NCI-H2196 (cell line): ENCODE data around the gene PADI1.

Experiments used
- DNase-seq: peaks from one replicate; lab custom pipeline; 2025; ENCODE audit not compliant: unreplicated experiment; lab: John Stamatoyannopoulos, UW

The PADI1 gene

DNA sequence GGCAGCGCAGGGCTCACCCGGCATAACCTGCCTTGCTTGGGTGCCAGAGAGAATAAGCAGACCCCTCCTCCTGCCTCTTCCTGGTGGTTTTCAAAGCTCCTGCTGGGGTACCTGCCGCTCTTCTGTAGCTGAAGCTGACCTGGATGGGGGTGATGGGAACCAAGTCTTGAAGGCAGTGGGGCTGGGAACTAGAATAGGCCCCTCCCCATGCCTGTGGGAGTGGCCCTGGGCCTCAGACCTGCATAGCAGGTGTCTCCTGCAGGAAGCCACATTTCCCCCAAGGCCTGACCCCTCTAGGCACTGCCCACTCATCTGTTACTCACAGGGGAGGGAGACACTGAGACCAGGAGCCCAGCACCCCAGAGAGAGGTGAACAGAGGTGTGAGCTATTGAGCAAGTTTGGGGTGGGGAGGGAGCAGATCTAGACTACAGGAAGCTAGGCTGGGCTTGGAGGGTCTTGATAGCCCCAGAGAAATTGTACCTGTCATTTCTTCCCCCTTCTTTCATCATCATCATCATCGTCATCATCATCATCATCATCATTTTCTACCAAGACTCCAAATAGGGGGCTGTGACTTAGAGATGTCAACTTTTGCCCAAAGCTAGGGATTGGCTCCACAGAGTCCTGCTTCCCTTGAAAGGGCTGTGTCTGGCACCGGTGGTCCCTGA, 10.1 kb downstream of the PADI1 start:
- no peak for DNase-seq

DNA sequence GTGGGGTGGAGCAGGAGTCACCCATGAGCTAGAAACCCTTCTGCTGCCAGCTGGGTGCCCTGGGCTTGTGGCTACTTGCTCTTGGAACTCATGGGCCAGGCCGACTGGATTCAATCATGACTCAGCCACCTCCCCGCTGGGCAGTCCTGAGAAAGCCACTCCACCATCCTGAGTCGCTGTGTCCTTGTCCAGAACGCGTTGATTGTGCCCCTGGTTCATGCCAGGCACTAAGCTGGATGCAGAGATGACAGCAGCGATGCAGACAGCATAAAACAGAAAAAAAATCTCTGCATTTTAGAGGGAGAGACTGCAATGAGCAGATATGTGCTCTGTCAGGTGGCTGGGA, 10.6 kb downstream of the PADI1 start:
- DNase-seq, result no peak

- no peak for DNase-seq
Observed at GRCh38 chr1:17216078-17216477, 11.2 kb downstream of the PADI1 start.

DNA sequence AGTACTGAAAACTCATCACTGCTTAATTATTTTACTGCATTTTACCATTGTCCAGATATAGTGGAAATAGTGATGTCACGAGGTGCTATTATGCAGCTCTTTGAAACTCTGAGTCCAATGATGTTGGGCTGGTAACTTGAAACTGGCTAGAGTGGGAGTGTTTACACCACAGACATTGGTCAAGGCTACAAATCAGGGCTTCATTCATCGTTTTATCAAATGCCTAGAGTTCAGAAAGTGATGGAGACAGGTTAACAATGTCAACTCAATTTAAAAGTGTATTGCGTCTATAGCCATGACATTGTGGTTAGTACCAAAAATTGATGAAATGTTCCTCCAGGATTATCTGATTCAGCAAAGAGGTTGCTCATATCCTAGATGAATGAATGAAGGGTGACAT, 12.7 kb downstream of the PADI1 start:
- no peak for DNase-seq

DNA sequence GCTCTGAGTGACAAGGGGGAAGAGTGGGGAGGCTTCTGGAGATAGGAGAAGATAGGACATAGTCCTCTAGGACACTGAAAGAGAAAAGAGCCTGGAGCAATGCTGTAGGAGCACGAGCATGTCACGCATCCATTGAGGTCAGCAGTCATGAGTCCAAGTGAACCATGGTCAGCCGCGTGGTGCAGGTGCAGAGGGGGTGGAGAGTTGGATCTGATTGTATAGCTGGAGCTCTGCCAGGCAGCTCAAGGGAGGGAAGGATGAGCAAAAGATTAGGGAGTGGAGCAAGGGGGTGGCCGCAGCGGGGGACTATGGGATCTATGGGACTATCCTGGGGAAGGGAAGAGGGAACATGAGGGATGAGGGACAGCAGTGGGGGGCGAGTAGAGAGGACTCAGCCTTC, 14.0 kb downstream of the PADI1 start:
- DNase-seq, result peak; percentile 52

GRCh38 chr1:17220287-17220686, 15.4 kb downstream of the PADI1 start:
- DNase-seq, result no peak

DNA sequence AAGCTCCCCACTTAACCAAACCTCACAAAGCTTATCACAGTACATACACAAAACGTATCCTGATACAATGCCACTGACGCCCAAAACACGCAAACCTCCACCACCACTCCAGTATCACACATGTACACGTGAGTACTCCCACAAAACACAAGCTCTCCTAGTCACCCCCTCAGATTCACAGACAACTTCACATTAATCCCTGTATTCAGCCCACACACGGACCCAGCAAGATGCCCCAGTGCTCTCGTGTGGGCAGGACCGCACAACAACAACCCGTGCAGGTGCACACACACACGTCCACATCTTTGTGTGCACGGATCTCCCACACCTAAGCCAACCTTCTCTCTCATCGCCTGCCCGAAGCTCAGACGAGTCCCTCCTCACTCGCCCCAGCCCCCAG, 17.6 kb downstream of the PADI1 start:
- DNase-seq, result no peak

- DNase-seq, result no peak
Observed at GRCh38 chr1:17224434-17224833, 19.5 kb downstream of the PADI1 start.

GRCh38 chr1:17225140-17225539, 20.2 kb downstream of the PADI1 start:
- DNase-seq, result no peak

DNA sequence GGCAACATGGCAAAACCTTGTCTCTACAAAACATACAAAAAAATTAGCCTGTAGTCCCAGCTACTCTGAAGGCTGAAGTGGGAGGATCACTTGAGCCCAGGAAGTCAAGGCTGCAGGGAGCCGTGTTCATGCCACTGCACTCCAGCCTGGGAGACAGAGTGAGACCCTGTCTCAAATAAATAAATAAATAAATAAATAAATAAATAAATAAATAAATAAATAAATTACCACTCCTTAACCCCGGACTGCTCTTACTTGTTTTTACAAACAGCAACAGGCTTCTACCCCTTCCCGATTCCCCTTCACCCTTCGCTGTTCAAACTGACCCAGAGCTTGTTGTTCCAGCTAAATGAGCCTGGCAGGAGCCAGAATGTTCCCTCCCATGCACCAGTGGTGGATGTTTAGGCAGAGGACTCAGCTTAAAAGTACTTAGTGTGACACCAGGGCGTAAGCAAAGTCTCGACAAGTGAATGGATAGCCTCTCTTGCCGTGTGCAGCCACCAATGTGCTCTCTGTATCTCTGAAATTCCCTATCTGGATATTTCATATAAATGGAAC, 22.5 kb downstream of the PADI1 start:
- no peak for DNase-seq

- no peak for DNase-seq
Observed at GRCh38 chr1:17228619-17229018, 23.7 kb downstream of the PADI1 start.

- no peak for DNase-seq
Observed at GRCh38 chr1:17229379-17229778, 24.5 kb downstream of the PADI1 start.

DNA sequence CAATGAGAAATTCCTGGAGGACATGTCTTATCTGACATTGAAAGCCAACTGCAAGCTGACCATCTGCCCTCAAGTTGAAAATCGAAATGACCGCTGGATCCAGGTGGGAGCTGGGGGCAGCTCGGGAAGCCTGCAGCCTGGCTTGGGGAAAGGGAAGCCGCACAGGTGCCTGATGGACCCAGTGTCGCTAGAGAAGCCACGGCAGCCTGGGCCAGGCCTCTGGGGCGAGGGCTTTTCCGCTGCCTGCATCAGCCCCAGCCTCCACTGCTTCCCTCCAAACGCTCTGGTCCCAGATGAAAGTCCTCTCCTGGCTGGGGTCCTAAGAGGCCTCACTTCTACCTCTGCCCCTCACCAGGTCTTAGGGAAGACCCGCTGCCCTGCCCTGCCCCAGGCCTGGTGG, 25.2 kb downstream of the PADI1 start:
- no peak for DNase-seq

DNA sequence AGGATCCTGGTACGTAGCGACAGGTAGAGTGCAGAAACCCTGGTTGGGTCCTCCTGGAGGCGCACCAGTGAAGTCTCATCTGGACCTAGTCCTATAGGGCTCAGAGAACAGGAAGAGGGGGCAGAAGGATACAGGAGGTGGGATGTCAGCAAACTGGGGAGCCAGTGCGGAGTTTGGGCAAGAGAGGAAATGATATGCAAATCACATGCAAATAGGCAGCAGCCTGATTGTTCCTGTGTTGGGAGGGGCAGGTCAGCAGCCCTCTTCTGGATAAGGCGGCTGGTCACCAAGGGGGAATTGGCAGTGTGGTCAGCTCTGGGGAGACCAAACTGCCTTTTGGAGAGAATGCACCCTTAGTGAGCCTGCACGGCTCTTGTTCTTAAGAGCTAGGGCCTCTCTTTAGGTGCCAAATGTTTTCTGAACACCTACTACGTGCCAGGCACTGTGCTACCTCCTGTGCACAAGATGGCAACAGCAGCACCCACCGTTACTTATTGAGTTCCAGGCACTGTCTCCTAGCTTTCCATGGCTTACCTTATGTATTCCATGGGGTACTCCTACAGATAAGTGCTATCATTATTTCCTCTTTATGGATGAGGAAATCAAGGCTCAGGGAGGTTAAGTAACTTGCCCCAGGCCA, 25.9 kb downstream of the PADI1 start:
- no peak for DNase-seq

DNA sequence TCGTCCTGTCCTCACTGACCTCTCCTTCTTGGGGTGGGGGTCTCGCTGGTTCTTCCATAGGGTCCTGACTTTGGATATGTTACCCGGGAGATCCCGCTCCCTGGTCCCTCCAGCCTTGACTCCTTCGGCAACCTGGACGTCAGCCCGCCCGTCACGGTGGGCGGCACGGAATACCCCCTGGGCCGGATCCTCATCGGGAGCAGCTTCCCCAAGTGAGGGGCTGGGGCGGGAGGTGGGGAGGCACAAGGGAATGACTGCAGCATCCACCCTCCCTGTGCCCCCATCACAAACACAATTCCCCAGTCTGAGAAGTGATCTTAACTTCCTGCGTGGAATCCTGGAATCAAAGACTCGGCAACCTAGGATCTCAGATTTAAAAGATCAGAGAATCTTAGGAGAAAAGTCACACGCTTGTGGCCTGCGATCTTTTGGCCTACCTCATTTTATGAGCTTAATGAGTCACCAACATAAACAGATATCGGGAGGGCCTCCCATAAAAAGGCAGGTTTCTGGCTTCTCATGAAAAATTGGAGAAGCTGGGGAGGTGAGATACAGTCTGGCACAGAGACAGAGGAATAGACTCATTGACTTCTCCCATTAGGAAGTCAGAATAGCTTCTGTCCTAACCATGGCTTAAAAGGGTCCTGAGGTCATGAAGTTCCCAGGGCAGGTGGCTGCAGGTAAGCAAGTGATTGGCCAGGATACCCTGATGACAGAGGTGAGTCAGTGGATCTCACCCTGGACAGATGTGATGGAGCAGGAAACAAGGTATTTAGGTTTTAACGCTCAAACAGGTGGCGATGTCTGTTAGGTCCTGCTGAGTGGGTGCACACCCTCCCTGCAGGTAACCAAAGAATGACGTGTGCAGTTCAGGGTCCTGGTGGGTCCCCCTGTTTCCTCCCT, 28.1 kb downstream of the PADI1 start:
- peak; percentile 79 for DNase-seq

DNA sequence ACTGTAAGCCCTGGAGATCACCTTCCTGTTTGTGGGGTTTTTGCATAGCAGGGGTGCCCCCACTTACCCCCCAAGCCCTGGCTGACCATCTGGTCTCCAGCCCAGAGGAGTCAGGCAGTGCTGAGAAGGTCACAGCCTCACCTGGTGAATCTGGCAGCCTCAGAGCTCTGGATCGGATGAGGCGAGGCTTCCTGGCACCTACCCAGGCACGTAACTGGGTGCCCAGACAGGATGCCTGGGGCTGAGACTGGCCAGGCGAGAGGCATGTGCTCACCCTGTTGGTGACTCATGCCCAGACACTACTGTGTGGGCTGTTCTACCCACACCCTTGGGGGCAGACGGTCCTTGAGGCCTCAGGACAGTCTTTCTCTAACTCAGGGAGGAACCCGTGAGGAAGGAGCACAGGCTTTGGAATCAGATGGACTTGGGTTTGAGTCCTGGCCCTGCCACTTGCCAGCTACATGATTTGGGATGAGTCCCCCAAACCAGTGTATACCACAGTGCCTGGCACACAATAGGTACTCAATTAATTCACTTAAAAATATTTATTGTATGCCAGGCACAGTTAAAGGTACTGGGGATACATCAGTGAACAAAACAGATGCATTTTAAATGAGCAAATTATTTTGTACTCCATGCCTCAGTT, 28.9 kb downstream of the PADI1 start:
- peak; percentile 95 for DNase-seq

DNA sequence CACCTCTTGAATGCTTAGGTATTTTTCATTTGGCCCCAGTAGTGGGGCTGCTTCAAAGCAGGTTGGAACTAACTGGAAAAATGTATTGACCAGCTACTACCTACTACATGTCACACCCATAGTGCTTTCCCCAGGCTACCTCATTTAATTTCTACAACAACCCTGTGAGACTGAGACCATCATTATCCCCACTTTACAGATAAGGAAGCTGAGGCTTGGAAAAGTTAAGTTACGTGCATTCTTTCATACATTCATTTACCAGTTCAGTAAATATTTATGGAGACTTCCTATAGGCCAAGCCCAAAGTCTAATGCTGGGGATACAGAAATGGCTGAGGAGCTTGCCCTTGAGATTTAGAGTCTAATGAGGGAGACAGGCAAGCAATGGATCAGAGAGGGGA, 29.5 kb downstream of the PADI1 start:
- DNase-seq, result no peak

- DNase-seq, result no peak
Observed at GRCh38 chr1:17235135-17235885, 30.4 kb downstream of the PADI1 start.

- DNase-seq, result peak; percentile 96
Observed at GRCh38 chr1:17236779-17237560, 32.0 kb downstream of the PADI1 start.

GRCh38 chr1:17237561-17237903, 32.6 kb downstream of the PADI1 start:
- DNase-seq, result no peak
